LNCAP (cell line): Measurements from ENCODE around the gene SLC12A8.

Experiments used
- TF ChIP-seq, protein P1 (sequence below): fragments of 450-650 bp; IDR thresholded peaks from 2 replicates; pipeline ENCODE4 v1.5.1; 2017; ENCODE audit warnings: mild to moderate bottlenecking

Gene SLC12A8

GRCh38 chr3:125083776-125084175 is 128.8 kb downstream of the SLC12A8 start:
- TF ChIP-seq, protein P1, sequence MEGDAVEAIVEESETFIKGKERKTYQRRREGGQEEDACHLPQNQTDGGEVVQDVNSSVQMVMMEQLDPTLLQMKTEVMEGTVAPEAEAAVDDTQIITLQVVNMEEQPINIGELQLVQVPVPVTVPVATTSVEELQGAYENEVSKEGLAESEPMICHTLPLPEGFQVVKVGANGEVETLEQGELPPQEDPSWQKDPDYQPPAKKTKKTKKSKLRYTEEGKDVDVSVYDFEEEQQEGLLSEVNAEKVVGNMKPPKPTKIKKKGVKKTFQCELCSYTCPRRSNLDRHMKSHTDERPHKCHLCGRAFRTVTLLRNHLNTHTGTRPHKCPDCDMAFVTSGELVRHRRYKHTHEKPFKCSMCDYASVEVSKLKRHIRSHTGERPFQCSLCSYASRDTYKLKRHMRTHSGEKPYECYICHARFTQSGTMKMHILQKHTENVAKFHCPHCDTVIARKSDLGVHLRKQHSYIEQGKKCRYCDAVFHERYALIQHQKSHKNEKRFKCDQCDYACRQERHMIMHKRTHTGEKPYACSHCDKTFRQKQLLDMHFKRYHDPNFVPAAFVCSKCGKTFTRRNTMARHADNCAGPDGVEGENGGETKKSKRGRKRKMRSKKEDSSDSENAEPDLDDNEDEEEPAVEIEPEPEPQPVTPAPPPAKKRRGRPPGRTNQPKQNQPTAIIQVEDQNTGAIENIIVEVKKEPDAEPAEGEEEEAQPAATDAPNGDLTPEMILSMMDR: no peak

GRCh38 chr3:125080077-125080476 is 132.5 kb downstream of the SLC12A8 start:
- TF ChIP-seq, protein P1: no peak

GRCh38 chr3:125079675-125080045 is 132.9 kb downstream of the SLC12A8 start:
- TF ChIP-seq, protein P1: no peak

- TF ChIP-seq, protein P1: no peak
Measured at GRCh38 chr3:125078951-125079674, 133.4 kb downstream of the SLC12A8 start.

GRCh38 chr3:125077864-125078263 is 134.7 kb downstream of the SLC12A8 start:
- TF ChIP-seq, protein P1: no peak

DNA sequence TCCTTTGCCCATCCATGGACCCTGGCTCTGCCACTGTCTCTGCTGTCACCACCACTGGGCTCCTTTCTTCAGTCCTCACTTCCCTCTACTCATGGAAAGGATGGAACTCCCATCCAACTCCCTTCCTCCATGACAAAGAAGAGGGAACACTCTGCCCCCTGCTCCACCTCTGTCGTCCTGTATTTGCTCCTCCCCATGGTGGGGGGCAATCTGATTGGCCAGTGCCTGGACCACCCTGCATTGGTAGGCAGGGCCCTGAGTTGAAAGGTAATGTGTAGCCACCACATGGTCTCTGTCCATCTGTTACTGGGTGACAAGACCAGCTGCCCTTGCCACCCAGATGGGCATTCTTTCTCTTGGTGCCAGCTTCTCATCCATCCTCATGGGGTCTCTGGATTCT is 136.1 kb downstream of the SLC12A8 start:
- TF ChIP-seq, protein P1: no peak

GRCh38 chr3:125075738-125076137 is 136.8 kb downstream of the SLC12A8 start:
- TF ChIP-seq, protein P1: no peak
